ENCODE results near the gene GNG7.
A peak's percentile ranks its signal among the peaks of the same experiment; 100 is the strongest.

GRCh38 chr19:2624537-2625091 lies 77.9 kb downstream of the GNG7 start:
- TF ChIP-seq SMC3 (IDR thresholded peaks at IDR 0.05; ENCODE audit: borderline replicate concordance, low read length) (no peak), IRF4 (IDR thresholded peaks at IDR 0.05; ENCODE audit: low read depth, low read length) (no peak), JUND (IDR thresholded peaks at IDR 0.05; ENCODE audit: low read depth, low read length) (no peak), GABPA (IDR thresholded peaks at IDR 0.05; ENCODE audit: low read depth) (no peak), MEF2B (IDR thresholded peaks at IDR 0.05; ENCODE audit: partially characterized antibody, poor library complexity, severe bottlenecking) (peak; percentile 94), ZNF274 (IDR thresholded peaks at IDR 0.05; ENCODE audit: insufficient read depth, insufficient read length) (no peak), CEBPB (IDR thresholded peaks at IDR 0.05; ENCODE audit: borderline replicate concordance in 1 of 2, low read depth in 2 of 2, low read length in 2 of 2) (no peak), CTCF (IDR thresholded peaks at IDR 0.05 in 2 of 3, conservative IDR thresholded peaks at IDR 0.05 in 1 of 3; ENCODE audit: control insufficient read depth in 2 of 3, extremely low read depth in 1 of 3, insufficient read depth in 1 of 3, low read depth in 3 of 3, low read length in 3 of 3) (peak; percentile 14 to 28 (median 18); a peak in 2 of 6 replicates), TCF12 (IDR thresholded peaks at IDR 0.05; ENCODE audit: low read depth, low read length) (no peak), ATF3 (IDR thresholded peaks at IDR 0.05; ENCODE audit: borderline replicate concordance, extremely low read depth, low read depth, low read length) (no peak)

Measured in GM12878 (cell line).